ENCODE data around the gene PDCD2.

DNA sequence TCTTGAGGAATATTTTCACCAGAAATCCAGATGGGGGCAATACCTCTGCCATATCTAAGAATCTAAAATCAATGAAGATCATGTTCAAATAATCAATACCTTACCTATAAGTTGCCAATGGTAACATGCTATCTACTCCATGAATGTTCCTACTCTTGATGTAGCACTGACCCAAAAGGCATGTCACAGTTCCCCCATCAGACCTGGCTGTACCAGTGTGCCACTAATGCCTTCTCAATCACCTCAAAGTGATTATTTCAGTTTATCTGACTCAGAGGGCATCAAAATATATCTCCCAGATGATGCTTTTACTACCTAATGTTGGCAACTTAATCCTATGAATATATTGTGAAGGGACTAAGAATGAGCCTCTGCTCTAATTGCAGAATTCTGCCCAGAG is 5.5 kb downstream of the PDCD2 start:
- TF ChIP-seq, protein P1, sequence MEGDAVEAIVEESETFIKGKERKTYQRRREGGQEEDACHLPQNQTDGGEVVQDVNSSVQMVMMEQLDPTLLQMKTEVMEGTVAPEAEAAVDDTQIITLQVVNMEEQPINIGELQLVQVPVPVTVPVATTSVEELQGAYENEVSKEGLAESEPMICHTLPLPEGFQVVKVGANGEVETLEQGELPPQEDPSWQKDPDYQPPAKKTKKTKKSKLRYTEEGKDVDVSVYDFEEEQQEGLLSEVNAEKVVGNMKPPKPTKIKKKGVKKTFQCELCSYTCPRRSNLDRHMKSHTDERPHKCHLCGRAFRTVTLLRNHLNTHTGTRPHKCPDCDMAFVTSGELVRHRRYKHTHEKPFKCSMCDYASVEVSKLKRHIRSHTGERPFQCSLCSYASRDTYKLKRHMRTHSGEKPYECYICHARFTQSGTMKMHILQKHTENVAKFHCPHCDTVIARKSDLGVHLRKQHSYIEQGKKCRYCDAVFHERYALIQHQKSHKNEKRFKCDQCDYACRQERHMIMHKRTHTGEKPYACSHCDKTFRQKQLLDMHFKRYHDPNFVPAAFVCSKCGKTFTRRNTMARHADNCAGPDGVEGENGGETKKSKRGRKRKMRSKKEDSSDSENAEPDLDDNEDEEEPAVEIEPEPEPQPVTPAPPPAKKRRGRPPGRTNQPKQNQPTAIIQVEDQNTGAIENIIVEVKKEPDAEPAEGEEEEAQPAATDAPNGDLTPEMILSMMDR (IDR thresholded peaks at IDR 0.05 in 4 of 5, conservative IDR thresholded peaks at IDR 0.05 in 1 of 5), result no peak
- TF ChIP-seq POLR2A (IDR thresholded peaks at IDR 0.05), result no peak
